ENCODE measurements around the gene DNPH1. TPM values are rescaled to one million over a fixed set of nuclear protein-coding genes. Genes with fewer than 3 reads are reported as not detected.

The DNPH1 gene
- total and polyA plus RNA-seq, 9 of the 15 experiments (the other 6 are each of a cell fraction or from before 2014, with no cell fraction given), result 7.3 to 300 (median 68.7) TPM

DNA sequence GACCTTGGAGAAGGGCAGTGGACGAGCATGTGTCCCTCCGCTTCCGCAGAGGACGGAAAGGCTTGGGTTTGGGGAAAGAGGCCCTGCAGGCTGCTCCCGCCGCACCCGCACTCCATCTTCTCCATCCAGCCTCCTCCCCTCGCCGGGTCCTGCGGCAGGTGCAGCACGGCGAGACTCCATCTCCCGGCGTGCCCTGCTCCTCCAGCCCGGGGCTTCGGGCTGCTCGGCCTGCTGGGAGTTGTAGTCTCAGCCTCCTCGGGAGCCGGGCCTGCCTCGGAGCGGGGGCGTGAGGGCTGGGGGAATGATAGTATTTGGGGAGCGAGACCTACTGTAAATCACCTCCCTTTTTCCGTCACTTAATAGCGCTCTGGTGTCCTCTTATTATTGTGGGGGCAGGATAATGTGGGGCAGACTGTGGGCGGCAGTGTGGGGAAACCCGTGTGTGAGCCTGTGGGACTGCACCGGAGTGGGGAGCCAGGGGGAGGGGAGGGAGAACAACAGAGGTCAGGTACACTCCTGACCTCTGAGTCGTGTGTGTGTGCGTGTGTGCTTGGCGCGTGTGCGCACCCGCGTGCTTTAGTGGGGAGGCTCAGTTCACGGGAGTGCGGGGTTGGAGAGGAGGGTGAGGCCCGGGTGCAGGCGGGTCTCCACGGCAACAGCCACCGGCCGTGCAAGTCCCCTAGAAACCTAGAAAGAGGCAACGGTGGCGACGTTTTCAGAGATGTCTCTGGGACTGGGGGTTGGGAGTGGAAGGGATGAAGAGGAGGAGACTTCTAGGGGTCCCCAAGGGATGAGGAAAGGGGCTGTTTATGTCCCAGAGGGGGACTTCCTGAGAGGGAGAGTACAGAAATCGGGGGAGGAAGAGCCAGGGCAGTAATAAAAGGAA, 18.1 kb upstream of the DNPH1 start:
- H3K4me3 ChIP-seq, result peak overlapping the region; percentile 39
- TF ChIP-seq NR2F6 (CRISPR knock-in tag; IDR thresholded peaks at IDR 0.05), result no peak
- TF ChIP-seq SRSF1 (IDR thresholded peaks at IDR 0.05; ENCODE audit: low read depth, low read length), result no peak
- TF ChIP-seq NBN (IDR thresholded peaks at IDR 0.05; ENCODE audit: low read depth), result no peak
- TF ChIP-seq, protein P1, sequence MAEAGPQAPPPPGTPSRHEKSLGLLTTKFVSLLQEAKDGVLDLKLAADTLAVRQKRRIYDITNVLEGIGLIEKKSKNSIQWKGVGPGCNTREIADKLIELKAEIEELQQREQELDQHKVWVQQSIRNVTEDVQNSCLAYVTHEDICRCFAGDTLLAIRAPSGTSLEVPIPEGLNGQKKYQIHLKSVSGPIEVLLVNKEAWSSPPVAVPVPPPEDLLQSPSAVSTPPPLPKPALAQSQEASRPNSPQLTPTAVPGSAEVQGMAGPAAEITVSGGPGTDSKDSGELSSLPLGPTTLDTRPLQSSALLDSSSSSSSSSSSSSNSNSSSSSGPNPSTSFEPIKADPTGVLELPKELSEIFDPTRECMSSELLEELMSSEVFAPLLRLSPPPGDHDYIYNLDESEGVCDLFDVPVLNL (CRISPR knock-in tag; IDR thresholded peaks at IDR 0.05; ENCODE audit: low read depth), result no peak
- no peak for TF ChIP-seq MLLT1 (IDR thresholded peaks at IDR 0.05)
- no peak for TF ChIP-seq FOS (IDR thresholded peaks at IDR 0.05; ENCODE audit: extremely low read depth, insufficient read length)
- TF ChIP-seq DIDO1 (tag; IDR thresholded peaks at IDR 0.05; ENCODE audit: low read depth), result peak; percentile 64; the same call in 1 of the 2 replicates
- TF ChIP-seq PCBP2 (IDR thresholded peaks at IDR 0.05; ENCODE audit: low read depth, low read length, poor library complexity, severe bottlenecking), result no peak
- TF ChIP-seq ZFP36 (IDR thresholded peaks at IDR 0.05; ENCODE audit: low read depth, low read length, partially characterized antibody), result no peak
- no peak for TF ChIP-seq HDGF (IDR thresholded peaks at IDR 0.05)
- no peak for TF ChIP-seq RBM22 (IDR thresholded peaks at IDR 0.05; ENCODE audit: low read depth, low read length, poor library complexity, severe bottlenecking)
- TF ChIP-seq SNAPC5 (CRISPR knock-in tag; IDR thresholded peaks at IDR 0.05), result no peak
- TF ChIP-seq, protein P2, sequence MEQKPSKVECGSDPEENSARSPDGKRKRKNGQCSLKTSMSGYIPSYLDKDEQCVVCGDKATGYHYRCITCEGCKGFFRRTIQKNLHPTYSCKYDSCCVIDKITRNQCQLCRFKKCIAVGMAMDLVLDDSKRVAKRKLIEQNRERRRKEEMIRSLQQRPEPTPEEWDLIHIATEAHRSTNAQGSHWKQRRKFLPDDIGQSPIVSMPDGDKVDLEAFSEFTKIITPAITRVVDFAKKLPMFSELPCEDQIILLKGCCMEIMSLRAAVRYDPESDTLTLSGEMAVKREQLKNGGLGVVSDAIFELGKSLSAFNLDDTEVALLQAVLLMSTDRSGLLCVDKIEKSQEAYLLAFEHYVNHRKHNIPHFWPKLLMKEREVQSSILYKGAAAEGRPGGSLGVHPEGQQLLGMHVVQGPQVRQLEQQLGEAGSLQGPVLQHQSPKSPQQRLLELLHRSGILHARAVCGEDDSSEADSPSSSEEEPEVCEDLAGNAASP (IDR thresholded peaks at IDR 0.05), result no peak
- no peak for TF ChIP-seq LARP7 (IDR thresholded peaks at IDR 0.05)
- TF ChIP-seq ELF4 (CRISPR knock-in tag; IDR thresholded peaks at IDR 0.05), result no peak
- peak in 1 of 2 experiments; percentile 14; a peak in 1 of 4 replicates for TF ChIP-seq HDAC1 (IDR thresholded peaks at IDR 0.05)
- no peak for TF ChIP-seq ZNF668 (CRISPR knock-in tag; IDR thresholded peaks at IDR 0.05)
- TF ChIP-seq ZNF324 (CRISPR knock-in tag; IDR thresholded peaks at IDR 0.05), result no peak
- no peak for TF ChIP-seq SLC30A9 (CRISPR knock-in tag; IDR thresholded peaks at IDR 0.05)

More for the DNA sequence above, 18.1 kb upstream of the DNPH1 start:
- CTCF ChIA-PET (ENCODE audit: low intra/inter-chr PET ratio), result no interaction called here
- H3K4me2 ChIP-seq (ENCODE audit: insufficient read depth, low read length), result peak overlapping the region; percentile 91
- WGBS (ENCODE audit: insufficient coverage, low coverage, missing lambda C conversion rate), result 10% methylated on average over 45 of the region's 46 CpGs
- H4K20me1 ChIP-seq (replicated peaks; ENCODE audit: control insufficient read depth, insufficient read depth, low read length), result peaks cover 6% of the 10 kb centered on the region; the same call in 1 of the 2 replicates
- no peaks in the 10 kb centered on the region for H3K36me3 ChIP-seq (ENCODE audit: control insufficient read depth, insufficient read depth, low read length)
- DNase-seq (ENCODE audit: extremely low read depth in 1 of 4, low spot score in 3 of 4) (peak; percentile 83 to 94 (median 93)), FAIRE-seq (peak; percentile 88), ATAC-seq (peak; percentile 99)
- no TSS peak for BruUV-seq (replicated peaks)
- POLR2A ChIA-PET, result interaction anchor here (0.6 to 1.1 kb wide), 6 partner anchors 10 to 268 kb away, joined by 3 to 6 read pairs (median 4); partner anchors contain the start of genes DNPH1 and PEX6
- intact Hi-C loops (cut with micrococcal nuclease) (loop anchor here (5.0 kb wide), 1 partner anchor 75 kb away; the partner anchor contains the start of gene SRF), in situ Hi-C loops (cut with MboI) (no loop called here)
- H3K9me3 ChIP-seq (replicated peaks; ENCODE audit: control insufficient read depth, insufficient read depth, low read depth, low read length), result no peaks in the 10 kb centered on the region
- peaks cover 10 to 24% of the 10 kb centered on the region in 2 experiments for H3K4me1 ChIP-seq (replicated peaks in 1 of 2; ENCODE audit: control insufficient read depth in 2 of 2, insufficient read depth in 2 of 2, low read length in 2 of 2)
- H3K27ac ChIP-seq (ENCODE audit: extremely low read depth, low read depth, low read length), result no peak overlapping the region
- H3K79me2 ChIP-seq (ENCODE audit: control insufficient read depth, insufficient read depth, low read length), result no peaks in the 10 kb centered on the region
- H3K9me1 ChIP-seq (ENCODE audit: control insufficient read depth, insufficient read depth, low read length), result no peaks in the 10 kb centered on the region
- H3K27me3 ChIP-seq (ENCODE audit: control insufficient read depth in 2 of 2, insufficient read depth in 2 of 2, low read length in 2 of 2), result peaks cover 54 to 82% of the 10 kb centered on the region in 2 experiments
- H3K9ac ChIP-seq (ENCODE audit: insufficient read depth in 1 of 2, low read depth in 2 of 2, low read length in 2 of 2), result peak overlapping the region; percentile 33 to 90; a peak in 2 of 4 replicates
- peak overlapping the region; percentile 96 for H2AFZ ChIP-seq (ENCODE audit: low read depth, low read length)
